DMS153 (cell line): ENCODE measurements around the gene GH2.

ENCODE experiments used
- DNase-seq: peaks from one replicate; lab custom pipeline; 2025; lab: John Stamatoyannopoulos, UW

The GH2 gene

GRCh38 chr17:63841350-63842172, 40.2 kb downstream of the GH2 start:
- no peak for DNase-seq

DNA sequence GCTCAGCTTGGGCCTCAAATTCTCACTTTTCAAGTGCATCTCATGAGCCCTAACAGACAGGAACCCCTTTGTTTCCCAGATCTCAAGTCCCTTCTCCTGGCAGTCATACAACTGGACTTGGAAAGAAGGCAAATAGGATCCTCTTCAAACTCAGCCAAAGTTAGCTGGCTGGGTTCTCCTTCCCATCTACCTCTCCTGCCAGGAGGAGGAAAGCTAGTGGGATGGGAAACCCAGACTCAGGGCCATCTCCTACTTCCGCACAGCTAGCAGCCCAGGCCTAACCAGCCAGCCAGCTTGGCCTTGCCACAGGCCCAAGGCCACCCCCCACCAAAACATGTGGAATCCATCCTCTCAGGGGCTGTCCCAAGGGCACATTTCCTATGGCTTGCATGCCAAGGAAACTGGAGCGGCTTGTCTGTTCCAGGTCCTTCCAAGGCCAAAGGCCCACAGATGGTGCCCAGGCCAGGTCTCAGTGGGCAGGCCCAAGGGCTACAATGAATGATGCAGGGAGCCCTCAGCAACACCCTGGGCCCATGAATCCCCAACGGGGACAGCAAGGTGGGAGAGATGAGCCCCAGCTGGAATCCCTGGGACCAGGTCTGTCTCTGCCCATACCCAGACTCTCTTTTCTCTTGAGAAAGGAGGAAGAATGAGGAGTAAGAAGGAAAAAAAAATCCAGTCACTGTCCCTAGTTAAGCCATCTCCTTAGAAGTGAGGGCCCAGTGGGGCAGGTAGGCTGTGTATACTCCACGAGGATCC, 41.0 kb downstream of the GH2 start:
- DNase-seq = no peak

DNA sequence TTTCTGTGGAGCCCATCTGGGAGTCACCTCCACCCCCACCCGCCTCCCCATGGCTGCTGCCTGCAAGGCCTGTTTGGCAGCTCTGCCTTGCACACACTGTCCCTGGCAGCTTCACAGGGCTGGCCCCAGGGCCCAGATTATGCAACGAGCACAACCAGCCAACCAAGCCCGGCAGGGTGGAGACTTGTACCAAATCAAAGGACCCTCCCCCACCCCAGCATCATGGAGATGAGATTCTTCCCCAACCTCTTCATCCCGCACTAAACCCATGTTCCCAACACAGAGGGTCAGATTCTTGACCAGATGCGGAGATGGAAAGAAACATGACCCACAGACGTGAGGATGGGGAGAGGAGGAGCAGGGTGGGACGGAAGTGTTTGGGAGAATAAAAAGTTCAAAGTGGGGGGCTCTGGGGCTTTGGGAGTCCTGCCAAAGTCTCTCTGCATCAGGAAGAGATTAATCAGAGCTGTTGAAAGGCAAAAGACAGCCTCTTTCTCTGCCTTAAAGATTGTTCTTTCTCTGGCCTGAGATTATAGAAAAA, 43.0 kb downstream of the GH2 start:
- DNase-seq = peak; percentile 34

GRCh38 chr17:63837962-63838600, 43.7 kb downstream of the GH2 start:
- DNase-seq = no peak

- no peak for DNase-seq
Observed at GRCh38 chr17:63837480-63837879, 44.3 kb downstream of the GH2 start.

DNA sequence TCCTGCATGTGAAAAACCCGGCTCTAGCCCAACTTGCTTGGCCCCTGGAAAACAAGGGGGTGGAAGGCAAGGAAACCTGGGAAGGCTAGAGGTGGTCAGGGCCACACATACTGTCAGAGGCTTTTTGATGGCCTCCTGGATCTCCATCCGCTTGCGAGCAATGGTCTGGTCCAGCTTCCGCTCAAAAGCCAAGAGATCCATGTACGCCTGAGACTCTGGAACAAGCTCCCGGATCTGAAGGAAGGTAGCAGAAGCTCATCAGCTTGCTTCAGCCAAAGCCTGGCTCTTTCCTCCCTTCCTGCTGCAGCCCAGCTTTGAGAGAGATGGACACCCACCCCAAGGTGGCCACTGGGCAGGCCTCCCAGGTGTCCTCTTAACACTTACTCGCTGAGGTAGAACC, 44.9 kb downstream of the GH2 start:
- no peak for DNase-seq

GRCh38 chr17:63835167-63835720, 46.5 kb downstream of the GH2 start:
- no peak for DNase-seq

GRCh38 chr17:63834431-63835166, 47.1 kb downstream of the GH2 start:
- DNase-seq = peak; percentile 12

GRCh38 chr17:63833741-63834373, 47.9 kb downstream of the GH2 start:
- no peak for DNase-seq

DNA sequence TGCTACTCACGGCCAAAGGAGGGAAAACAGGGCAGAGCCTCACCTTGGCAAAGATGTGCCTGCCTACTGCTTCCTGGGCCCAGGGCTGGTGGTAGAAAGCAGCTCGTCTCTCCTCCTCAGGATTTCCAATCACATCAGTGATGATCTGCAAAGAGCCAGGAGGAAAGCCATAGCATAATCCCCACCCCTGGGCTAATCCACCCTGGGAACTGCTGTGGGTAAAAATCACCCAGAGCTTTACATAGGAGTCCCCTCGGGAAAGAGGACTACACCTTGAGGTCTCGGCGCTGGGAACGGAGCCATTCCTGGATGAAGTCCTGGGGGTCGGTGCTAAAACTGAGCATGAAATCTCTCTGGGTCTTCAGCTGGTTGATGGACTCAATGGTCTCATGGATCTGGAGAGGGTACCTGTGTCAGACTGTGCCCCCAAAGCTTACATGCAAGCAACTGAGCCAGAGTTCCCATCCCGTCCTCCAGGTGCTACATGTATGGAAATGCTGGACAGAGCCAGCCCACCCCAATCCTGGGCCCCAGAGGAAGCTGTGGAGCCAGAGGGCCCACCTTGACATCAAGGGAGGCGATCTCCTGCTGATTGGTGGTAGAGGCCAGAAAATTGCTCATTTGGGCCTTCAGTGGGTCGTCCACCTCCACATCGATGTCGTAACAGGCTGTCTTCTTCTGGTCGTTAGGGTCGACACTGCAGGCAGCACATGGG, 48.6 kb downstream of the GH2 start:
- DNase-seq = no peak

- DNase-seq = no peak
Observed at GRCh38 chr17:63832455-63832854, 49.3 kb downstream of the GH2 start.

DNA sequence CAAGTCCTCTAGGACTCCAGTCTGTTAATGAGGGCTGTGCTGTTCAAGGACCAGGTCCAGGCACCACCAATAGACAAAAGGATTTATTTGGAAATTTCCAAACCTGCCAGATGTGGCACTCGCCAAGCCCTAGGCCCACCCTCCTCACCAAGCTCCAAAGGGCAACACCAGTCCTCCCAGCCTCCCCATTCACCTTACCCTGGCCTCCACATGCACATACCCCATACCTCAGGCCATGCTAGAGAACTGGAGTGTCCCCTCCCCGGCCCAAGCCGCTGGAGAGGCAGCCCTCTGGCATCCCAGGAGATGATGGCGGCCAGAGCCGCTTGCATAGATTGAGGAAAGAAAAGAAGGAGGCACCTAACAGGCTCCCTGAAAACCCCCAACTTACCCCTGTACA, 49.7 kb downstream of the GH2 start:
- DNase-seq = no peak

GRCh38 chr17:63831505-63831904, 50.2 kb downstream of the GH2 start:
- DNase-seq = no peak

DNA sequence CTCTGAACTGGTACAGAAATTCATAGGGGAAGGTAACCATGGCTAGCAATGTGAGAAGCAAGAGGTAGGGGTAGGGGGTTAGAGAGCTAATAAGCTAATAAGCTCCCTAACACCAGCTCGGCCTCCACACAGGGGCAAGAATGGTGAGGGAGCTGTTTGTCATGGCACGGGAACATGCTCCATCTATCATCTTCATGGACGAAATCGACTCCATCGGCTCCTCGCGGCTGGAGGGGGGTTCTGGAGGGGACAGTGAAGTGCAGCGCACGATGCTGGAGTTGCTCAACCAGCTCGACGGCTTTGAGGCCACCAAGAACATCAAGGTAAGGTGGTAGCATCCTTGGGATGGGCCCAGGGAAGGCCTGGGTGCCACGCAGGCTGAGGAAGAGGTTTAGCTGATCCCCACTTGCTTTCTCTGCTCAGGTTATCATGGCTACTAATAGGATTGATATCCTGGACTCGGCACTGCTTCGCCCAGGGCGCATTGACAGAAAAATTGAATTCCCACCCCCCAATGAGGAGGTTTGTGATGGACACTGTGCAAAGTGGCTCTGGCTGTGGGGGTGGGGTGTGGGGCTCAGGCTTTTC, 50.7 kb downstream of the GH2 start:
- DNase-seq = no peak

GRCh38 chr17:63830278-63830677, 51.5 kb downstream of the GH2 start:
- DNase-seq = no peak
